NCI-H446 treated with DMSO at 0.1 percent for 48 hours (cell line): ENCODE measurements around the gene ARL6IP1.

Experiments used
- DNase-seq: peaks from one replicate; lab custom pipeline; 2025; lab: John Stamatoyannopoulos, UW

Gene ARL6IP1

DNA sequence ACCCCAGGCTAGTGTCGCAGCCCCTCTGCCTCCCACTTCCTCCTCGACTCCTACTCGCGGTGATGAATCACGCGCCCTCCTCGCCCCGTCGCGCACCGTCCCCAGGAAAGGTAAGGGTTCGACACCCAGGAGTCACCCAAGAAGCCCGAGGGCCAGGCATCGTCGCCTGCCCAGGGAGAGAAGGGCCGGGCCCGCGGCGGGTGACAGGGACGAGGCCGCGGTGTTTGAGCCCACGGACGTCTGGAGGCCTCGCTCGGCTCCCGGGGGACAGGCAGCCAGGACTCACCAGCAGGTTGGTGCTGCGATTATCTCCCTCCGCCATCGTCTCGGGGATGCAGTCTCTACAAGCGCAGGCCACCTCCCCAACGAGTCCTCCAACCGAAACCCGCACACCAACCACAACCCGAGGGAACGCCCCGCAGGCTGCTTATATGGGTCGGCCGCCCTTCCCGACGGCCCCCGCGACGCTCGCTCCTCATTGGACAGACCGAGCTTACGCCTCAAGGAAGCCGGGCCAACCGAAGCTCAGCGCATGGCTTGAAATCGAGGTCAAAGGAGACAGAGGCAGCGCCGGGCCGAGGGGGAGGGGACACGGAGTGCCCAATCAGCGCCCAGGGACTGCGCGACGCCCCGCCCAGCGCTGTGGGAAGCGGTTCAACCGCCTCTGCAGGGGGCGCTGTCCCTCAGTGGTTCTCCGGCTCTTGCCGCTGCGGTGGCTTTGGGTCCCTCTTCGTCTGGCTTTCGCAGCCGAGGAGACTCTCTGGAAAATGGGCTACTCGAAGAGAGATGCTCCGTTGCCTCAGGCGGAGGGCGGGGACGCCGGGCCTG is at the start of gene ARL6IP1:
Gene ARL6IP1, minus strand, starts transcription at position 405 of the 828 bp plus-strand sequence. Its CDS starts 83 bp downstream, at position 322.
- DNase-seq = peak; percentile 99

DNA sequence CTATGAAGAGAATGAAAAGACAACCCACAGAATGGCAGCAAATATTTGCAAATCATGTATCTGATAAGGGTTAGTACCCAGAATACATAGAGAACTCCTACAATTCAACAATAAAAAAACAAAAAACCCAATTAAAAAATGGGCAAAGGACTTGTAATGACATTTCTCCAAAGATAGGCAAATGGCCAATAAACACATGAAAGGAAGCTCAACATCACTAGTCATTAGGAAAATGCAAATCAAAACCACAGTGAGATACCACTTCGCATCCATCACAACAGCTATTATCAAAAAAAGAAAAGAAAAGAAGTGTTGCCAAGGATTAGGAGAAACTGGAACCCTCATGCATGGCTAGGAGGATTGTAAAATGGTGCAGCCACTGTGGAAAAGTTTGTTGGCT is 45.1 kb upstream of the ARL6IP1 start:
- DNase-seq = no peak

DNA sequence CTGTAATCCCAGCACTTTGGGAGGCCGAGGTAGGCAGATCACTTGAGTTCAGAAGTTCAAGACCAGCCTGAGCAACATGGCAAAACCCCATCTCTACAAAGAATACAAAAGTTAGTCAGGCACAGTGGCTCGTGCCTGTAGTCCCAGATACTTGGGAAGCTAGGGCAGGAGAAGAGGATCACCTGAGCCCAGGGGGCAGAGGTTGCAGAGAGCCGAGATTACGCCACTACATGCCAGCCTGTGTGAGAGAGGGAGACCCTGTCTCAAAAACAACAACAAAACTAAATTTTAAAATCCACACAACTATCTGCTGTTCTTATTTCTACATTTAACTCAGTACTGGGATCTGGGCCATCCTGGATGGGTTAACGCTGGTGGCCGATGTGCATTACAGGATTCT is 41.2 kb upstream of the ARL6IP1 start:
- DNase-seq = no peak

DNA sequence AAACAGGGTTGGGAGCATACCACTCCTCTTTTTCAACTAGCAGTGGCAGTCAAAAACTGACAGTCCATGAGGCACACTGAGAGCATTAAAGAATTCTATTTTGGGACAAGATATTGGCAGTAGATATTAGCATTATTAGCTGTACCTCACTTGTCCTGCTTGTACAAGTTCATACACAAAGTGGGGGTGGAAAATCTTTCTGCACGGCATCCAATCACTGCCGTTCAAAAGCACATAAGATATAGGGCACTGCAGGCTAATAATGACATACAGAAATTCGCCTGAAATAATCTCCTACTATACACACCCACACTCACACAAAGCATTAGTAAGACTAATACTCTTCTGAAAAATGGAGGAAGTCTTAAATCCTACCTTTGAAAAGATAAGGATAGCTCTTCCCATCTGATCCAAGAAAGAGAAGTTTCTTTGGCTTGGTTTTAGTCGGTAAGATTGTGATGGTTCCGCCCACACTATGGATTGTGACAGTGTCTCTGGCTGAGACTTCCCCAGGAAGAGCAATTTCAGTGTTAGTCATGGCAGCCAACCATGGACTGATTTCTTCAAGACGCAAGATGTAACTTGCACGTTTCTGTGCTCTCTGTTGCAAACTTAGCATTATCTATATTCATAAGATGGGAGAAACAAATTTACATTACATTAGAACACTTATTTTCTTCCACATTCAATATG is 40.6 kb upstream of the ARL6IP1 start:
- no peak for DNase-seq

DNA sequence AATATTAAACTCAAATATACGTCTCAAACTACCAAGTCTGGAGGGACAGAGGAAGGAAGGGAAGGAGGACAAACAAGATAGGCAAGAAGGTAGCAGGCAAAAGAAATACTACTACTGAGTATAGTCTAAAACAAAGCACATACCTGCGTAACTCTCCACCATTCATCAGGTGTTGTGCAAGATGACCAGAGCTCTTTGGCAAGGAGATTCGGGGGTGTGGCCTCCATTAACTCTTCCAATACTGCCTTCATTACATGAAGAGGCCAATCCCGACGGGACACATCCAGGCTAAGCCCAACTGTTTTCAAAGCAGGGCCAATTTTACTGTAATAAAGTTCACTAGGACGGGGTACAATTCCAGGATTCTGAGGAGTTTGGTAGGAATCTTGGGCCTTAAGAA is 38.2 kb upstream of the ARL6IP1 start:
- DNase-seq = no peak

DNA sequence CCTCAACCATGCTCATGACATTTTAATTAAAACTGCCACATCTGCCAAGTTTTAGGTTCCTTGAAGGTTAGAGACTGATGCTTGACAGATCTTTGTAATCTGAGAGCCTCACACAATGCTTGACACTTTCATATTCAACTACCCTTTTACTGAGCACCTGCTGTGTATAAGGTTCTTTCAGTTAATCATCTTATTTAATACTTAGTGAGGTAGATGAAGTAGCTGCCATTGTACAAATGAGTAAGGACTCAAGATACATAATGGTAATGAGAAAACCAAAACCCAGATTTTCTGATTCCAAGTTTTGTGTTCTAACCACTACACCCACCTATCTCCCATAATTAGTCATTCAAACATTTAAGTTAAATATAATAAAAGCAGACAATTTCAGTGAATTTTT is 35.4 kb upstream of the ARL6IP1 start:
- DNase-seq = no peak

- DNase-seq = no peak
Observed at GRCh38 chr16:18834864-18835263, 33.5 kb upstream of the ARL6IP1 start.

DNA sequence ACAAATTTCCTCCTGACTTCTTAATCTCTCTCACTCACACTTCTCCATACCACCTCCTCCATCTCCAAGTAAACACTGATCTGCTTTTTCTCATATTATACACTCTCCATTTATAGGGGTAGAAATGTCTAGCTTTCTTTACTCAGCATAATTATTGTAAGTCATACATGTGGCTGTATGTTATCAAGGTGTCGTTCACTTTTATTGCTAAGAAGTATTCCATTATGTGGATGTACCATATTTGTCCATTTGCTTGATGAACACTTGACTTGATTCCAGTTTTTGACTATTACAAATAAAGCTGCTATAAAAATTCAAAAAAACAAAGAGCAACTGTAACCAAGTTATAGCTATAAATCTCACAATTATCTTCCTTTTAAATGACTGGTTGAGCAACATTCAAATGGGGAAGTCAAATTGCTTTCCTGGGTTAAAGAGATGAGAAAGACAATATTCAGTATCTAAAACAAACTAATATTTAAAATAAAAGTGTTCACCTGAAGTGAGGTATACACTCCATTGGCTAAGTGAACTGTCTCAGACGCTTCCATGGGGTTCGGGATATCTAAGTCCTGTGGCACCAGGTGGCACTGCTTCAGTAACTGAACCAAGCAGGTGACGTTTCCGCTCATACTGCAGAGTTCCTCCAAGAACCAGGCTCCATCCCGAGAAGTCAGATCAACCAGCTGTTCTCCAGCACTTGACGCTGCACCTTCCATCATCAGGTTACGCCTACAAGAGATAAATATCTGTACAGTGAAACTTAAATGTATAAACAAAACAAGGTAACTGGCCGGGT is 32.6 kb upstream of the ARL6IP1 start:
- no peak for DNase-seq

GRCh38 chr16:18832613-18833012 is 31.3 kb upstream of the ARL6IP1 start:
- no peak for DNase-seq

DNA sequence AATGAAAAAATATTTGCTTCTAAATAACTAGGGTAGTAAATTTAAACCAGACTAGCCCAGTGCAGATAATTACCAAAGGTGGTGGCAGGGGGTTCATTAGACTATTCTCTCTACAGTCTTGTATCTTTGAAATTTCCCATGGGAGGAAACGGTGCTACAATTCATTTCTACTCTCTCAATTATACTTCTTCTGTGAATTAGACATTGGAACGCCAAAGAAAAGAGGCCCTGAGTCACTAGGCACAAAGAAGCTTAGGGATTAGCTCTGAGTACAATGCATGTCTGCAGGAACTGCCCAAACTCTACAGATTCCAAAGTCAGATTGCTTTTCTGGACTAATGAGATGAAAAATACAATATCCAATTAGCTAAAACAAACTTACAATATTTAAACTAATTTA is 30.7 kb upstream of the ARL6IP1 start:
- no peak for DNase-seq

GRCh38 chr16:18829251-18829650 is 27.9 kb upstream of the ARL6IP1 start:
- no peak for DNase-seq

GRCh38 chr16:18827890-18828289 is 26.5 kb upstream of the ARL6IP1 start:
- no peak for DNase-seq

GRCh38 chr16:18816286-18816685 is 14.9 kb upstream of the ARL6IP1 start:
- no peak for DNase-seq

- no peak for DNase-seq
Observed at GRCh38 chr16:18811925-18812324, 10.6 kb upstream of the ARL6IP1 start.

DNA sequence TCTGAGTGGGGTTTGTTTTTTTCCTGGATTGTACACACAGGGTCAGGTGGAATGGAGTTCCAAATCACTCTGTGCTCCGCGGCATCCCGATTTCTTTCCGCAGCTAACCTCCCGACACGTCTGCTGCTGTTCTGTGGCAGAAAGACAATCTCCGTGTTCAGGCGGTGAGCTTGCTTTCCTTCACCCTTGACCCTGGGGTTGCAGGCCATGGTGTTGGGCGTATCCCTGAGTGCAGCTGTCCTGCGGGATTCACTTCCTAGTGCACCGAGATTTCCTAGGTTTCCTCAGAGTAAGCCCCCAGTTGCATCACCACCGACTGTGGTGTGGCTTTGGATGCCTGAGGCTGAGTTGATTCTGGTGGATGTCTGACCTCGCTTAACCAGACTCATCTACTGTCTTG is 7.8 kb upstream of the ARL6IP1 start:
- DNase-seq = no peak

GRCh38 chr16:18805257-18805773 is 4.0 kb upstream of the ARL6IP1 start:
- DNase-seq = no peak

GRCh38 chr16:18804540-18804939 is 3.2 kb upstream of the ARL6IP1 start:
- no peak for DNase-seq

DNA sequence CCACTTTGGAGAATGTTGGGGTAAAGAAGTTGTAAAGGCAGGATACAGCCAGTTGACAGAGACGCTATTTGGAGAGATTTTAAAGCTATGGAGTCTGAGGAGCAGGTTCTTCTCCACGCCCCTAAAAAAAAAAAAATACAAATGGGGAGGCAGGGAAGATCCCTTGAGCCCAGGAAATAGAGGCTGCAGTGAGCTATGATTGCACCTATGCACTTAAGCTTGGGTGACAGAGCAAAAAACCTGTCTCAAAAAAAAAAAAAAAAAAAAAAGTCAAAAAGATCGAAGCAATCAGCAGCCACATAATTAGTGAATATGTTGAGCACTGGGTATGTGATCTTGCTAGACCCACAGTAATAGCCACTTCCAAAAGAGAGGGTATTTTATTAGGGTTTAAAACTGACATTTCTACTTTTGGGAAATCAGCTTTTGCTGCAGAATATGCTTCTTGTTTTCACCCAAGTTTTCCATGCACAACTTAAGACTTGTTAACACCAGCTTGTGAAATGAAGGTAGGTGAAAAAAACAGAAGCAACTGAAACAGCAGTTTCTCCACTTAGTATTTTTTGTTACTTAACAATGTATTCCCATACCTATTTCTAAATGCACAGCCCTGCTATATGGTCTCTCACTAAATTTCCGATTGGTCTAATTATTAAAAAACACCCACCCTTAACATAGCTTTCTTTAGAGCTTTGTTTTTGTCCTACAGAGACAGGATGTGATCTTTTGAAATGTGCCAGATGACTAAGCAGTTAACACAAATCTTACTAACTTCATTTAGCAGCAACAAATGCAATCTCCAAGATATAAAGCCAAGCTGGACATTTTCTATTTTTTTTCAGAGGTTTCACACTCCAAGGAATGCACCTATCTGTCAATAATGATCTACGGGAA is 2.5 kb upstream of the ARL6IP1 start:
- no peak for DNase-seq

DNA sequence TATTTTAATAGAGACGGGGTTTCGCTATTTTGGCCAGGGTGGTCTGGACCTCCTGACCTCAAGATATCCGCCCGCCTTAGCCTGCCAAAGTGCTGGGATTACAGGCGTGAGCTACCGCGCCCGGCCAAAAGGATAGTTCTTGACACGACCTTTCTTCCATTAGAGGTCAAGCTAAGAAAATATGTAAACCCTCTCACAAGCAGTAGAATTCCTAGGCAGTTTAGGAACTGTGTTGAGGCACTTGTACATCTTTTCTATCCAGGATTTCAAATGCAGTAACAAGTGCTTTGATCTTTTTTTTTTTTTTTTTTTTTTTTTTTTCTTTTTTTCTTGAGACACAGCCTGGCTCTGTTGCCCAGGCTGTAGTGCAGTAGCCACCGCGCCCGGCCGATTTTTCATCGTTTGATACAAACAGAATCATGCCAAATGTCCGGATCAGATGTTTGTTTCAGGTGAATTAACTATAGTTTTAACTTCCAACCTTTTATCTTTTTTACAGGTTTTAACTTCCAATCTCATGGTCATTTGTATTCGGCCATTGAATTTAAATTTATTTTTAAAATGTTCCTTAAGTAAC is 1.5 kb upstream of the ARL6IP1 start:
- no peak for DNase-seq

DNA sequence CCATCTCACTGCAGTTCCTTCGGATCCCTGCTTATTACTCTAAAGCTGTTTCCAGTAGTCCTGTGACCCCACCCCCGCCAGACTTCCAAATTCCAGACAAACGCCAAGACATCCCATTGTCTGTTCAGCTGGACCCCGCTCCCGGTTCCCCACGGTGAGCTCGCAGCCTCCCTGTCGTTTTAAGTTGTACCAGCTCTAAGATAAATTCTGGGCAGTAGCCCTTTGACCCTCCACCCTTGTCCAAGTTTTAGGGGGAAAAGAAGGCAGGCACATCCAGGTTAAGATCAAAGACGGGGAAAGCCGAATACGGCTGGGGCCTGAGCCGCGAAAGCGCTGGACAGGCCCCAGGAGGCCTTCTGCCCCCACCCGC is 589 bp downstream of the ARL6IP1 start:
- DNase-seq = no peak

DNA sequence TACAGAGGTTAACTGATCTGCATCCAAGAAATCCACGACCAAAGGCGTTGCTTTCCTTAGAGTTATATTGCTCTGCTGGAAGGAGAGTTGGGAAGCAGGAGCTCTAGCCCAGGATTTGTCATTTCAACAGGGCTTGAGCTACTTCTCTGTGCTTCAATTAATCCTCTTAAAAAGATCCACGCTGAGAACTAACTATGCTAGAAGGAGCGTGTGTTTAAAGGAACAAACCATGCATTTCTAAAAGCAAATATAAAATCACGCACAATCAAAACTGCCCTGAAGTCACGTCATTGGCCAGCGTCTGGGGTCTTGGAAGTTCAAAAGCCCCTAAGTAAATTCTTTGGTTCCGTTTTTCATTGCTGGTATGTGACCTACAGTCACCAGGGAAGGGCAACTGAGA is 1.1 kb downstream of the ARL6IP1 start:
- DNase-seq = no peak
